Trophoblast cell (in vitro differentiated cells and primary cell): ENCODE data around the gene COQ2.
A peak's percentile ranks its signal among the peaks of the same experiment; 100 is the strongest.

Experiments used
- DNase-seq, 2 donors: peaks; one replicate each; pipeline ENCODE4 v3.0.0-alpha.2; 2016
- H2AFZ ChIP-seq: 2 replicates; pipeline ENCODE4 v1.6.1; 2013; ENCODE audit warnings: low read length, moderate library complexity, mild to moderate bottlenecking; ENCODE audit not compliant: insufficient read depth, poor library complexity
- H2AK5ac ChIP-seq: 2 replicates; pipeline ENCODE4 v1.6.1; 2013; ENCODE audit warnings: mild to moderate bottlenecking, low read length
- H2BK120ac ChIP-seq: 2 replicates; pipeline ENCODE4 v1.6.1; 2013; ENCODE audit warnings: low read length, mild to moderate bottlenecking, moderate library complexity; ENCODE audit not compliant: insufficient read depth, poor library complexity
- H2BK12ac ChIP-seq: 2 replicates; pipeline ENCODE4 v1.6.1; 2013; ENCODE audit warnings: mild to moderate bottlenecking, low read length, moderate library complexity
- H2BK5ac ChIP-seq: 2 replicates; pipeline ENCODE4 v1.6.1; 2013; ENCODE audit warnings: low read length, low read depth, moderate library complexity, mild to moderate bottlenecking; ENCODE audit not compliant: poor library complexity
- H3K14ac ChIP-seq: 2 replicates; pipeline ENCODE4 v1.6.1; 2013; ENCODE audit warnings: mild to moderate bottlenecking, low read length
- H3K18ac ChIP-seq: 2 replicates; pipeline ENCODE4 v1.6.1; 2013; ENCODE audit warnings: mild to moderate bottlenecking, low read length
- H3K23ac ChIP-seq: 2 replicates; pipeline ENCODE4 v1.6.1; 2013; ENCODE audit warnings: low read length
- H3K27ac ChIP-seq: 2 replicates; pipeline ENCODE4 v1.5.1; 2013; ENCODE audit warnings: low read depth, mild to moderate bottlenecking, inconsistent platforms, low read length, moderate library complexity
- H3K27me3 ChIP-seq: 2 replicates; pipeline ENCODE4 v1.6.1; 2013; ENCODE audit warnings: inconsistent platforms, mild to moderate bottlenecking, low read length, moderate library complexity; ENCODE audit not compliant: insufficient read depth
- H3K36me3 ChIP-seq, 2 experiments: 1 replicate in 1 of 2; 2 replicates in 1 of 2; pipeline ENCODE4 v1.6.1; 2013; ENCODE audit warnings: low read length in 2 of 2, mild to moderate bottlenecking in 2 of 2, moderate library complexity in 1 of 2; ENCODE audit not compliant: insufficient read depth in 2 of 2, control insufficient read depth in 1 of 2
- H3K4ac ChIP-seq: 2 replicates; pipeline ENCODE4 v1.6.1; 2013; ENCODE audit warnings: low read depth, mild to moderate bottlenecking, low read length, moderate library complexity
- H3K4me1 ChIP-seq, 2 experiments: 1 replicate in 1 of 2; 2 replicates in 1 of 2; pipeline ENCODE4 v1.6.1; 2013; ENCODE audit warnings: low read length in 2 of 2, mild to moderate bottlenecking in 2 of 2, moderate library complexity in 1 of 2; ENCODE audit not compliant: insufficient read depth in 2 of 2, control insufficient read depth in 1 of 2
- H3K4me2 ChIP-seq: 2 replicates; pipeline ENCODE4 v1.6.1; 2013; ENCODE audit warnings: inconsistent platforms, mild to moderate bottlenecking, low read length, moderate library complexity
- H3K4me3 ChIP-seq: 2 replicates; pipeline ENCODE4 v1.5.1; 2013; ENCODE audit warnings: mild to moderate bottlenecking, low read depth, low read length, inconsistent platforms
- H3K79me1 ChIP-seq: one replicate; pipeline ENCODE4 v1.6.1; 2013; ENCODE audit warnings: low read length
- H3K79me2 ChIP-seq: 2 replicates; pipeline ENCODE4 v1.6.1; 2013; ENCODE audit warnings: low read length, mild to moderate bottlenecking; ENCODE audit not compliant: control insufficient read depth, insufficient read depth, poor library complexity
- H3K9ac ChIP-seq: 2 replicates; pipeline ENCODE4 v1.6.1; 2013; ENCODE audit warnings: mild to moderate bottlenecking, low read length
- H3K9me3 ChIP-seq: 2 replicates; pipeline ENCODE4 v1.6.1; 2013; ENCODE audit warnings: low read depth, mild to moderate bottlenecking, control low read depth, inconsistent platforms, low read length; ENCODE audit not compliant: insufficient read depth
- H4K12ac ChIP-seq: 2 replicates; pipeline ENCODE4 v1.6.1; 2013; ENCODE audit warnings: low read depth, mild to moderate bottlenecking, low read length, moderate library complexity
- H4K8ac ChIP-seq: 2 replicates; pipeline ENCODE4 v1.6.1; 2013; ENCODE audit warnings: low read depth, mild to moderate bottlenecking, low read length, moderate library complexity
- H4K91ac ChIP-seq: one replicate; pipeline ENCODE4 v1.6.1; 2013; ENCODE audit warnings: low read depth, mild to moderate bottlenecking, low read length, moderate library complexity
- WGBS: extraction: QIAGEN DNeasy Blood & Tissue Kit; methylation state at CpG from one replicate; pipeline ENCODE4 v1.1.7; 2013; ENCODE audit warnings: missing lambda C conversion rate; ENCODE audit not compliant: insufficient read length, insufficient coverage; ENCODE audit errors: extremely low coverage; 5-methylcytosine and 5-hydroxymethylcytosine counted together

The COQ2 gene

GRCh38 chr4:83283181-83283580, 1.4 kb downstream of the COQ2 start:
- Histone ChIP-seq H3K4ac (no peak overlapping the region), H3K4me2 (no peak overlapping the region), H2BK120ac (no peak overlapping the region), H2BK12ac (no peak overlapping the region), H3K79me1 (peaks cover 6% of the 10 kb centered on the region), H2BK5ac (no peak overlapping the region), H3K27me3 (no peaks in the 10 kb centered on the region), H3K9ac (no peak overlapping the region), H3K9me3 (no peaks in the 10 kb centered on the region), H3K14ac (no peak overlapping the region), H3K18ac (no peak overlapping the region), H3K23ac (no peak overlapping the region), H2AFZ (no peak overlapping the region), H4K8ac (no peak overlapping the region), H3K27ac (no peak overlapping the region), H3K4me1 (peaks cover 3 to 6% of the 10 kb centered on the region in 2 experiments), H4K12ac (no peak overlapping the region), H4K91ac (no peak overlapping the region), H3K79me2 (peaks cover 2% of the 10 kb centered on the region), H2AK5ac (no peak overlapping the region), H3K4me3 (no peak overlapping the region), H3K36me3 (no peaks in the 10 kb centered on the region)
- no peak for DNase-seq
- WGBS = no CpG with 5 or more reads among the region's 7 CpGs

GRCh38 chr4:83282049-83282535, 2.5 kb downstream of the COQ2 start:
- no peak overlapping the region for H3K23ac ChIP-seq
- no peaks in the 10 kb centered on the region for H3K36me3 ChIP-seq
- H2AFZ ChIP-seq = no peak overlapping the region
- no peaks in the 10 kb centered on the region for H3K27me3 ChIP-seq
- H3K4me2 ChIP-seq = no peak overlapping the region
- peak; percentile 34 to 91 for DNase-seq
- H3K4ac ChIP-seq = no peak overlapping the region
- H3K9me3 ChIP-seq = no peaks in the 10 kb centered on the region
- H4K91ac ChIP-seq = no peak overlapping the region
- H4K8ac ChIP-seq = no peak overlapping the region
- H3K4me3 ChIP-seq = no peak overlapping the region
- H3K18ac ChIP-seq = no peak overlapping the region
- peaks cover 6% of the 10 kb centered on the region for H3K79me1 ChIP-seq
- H2BK120ac ChIP-seq = no peak overlapping the region
- H4K12ac ChIP-seq = no peak overlapping the region
- H3K9ac ChIP-seq = no peak overlapping the region
- no peak overlapping the region for H3K14ac ChIP-seq
- WGBS = no CpG with 5 or more reads among the region's 4 CpGs
- no peak overlapping the region for H2BK5ac ChIP-seq
- no peak overlapping the region for H2BK12ac ChIP-seq
- H3K79me2 ChIP-seq = peaks cover 2% of the 10 kb centered on the region
- peaks cover 3 to 6% of the 10 kb centered on the region in 2 experiments for H3K4me1 ChIP-seq
- H3K27ac ChIP-seq = no peak overlapping the region
- H2AK5ac ChIP-seq = no peak overlapping the region

- H3K14ac ChIP-seq = no peak overlapping the region
- no peak overlapping the region for H2AFZ ChIP-seq
- H3K27ac ChIP-seq = no peak overlapping the region
- WGBS = no CpG with 5 or more reads among the region's 4 CpGs
- H3K9me3 ChIP-seq = no peaks in the 10 kb centered on the region
- no peak for DNase-seq
- H4K8ac ChIP-seq = no peak overlapping the region
- H3K4ac ChIP-seq = no peak overlapping the region
- no peak overlapping the region for H2BK5ac ChIP-seq
- H2BK12ac ChIP-seq = no peak overlapping the region
- no peak overlapping the region for H3K9ac ChIP-seq
- H3K79me1 ChIP-seq = peaks cover 6% of the 10 kb centered on the region
- no peak overlapping the region for H2BK120ac ChIP-seq
- H3K4me3 ChIP-seq = no peak overlapping the region
- H4K91ac ChIP-seq = no peak overlapping the region
- H4K12ac ChIP-seq = no peak overlapping the region
- H3K4me1 ChIP-seq = peaks cover 3 to 6% of the 10 kb centered on the region in 2 experiments
- H3K23ac ChIP-seq = no peak overlapping the region
- H3K36me3 ChIP-seq = no peaks in the 10 kb centered on the region
- no peak overlapping the region for H2AK5ac ChIP-seq
- H3K18ac ChIP-seq = no peak overlapping the region
- no peaks in the 10 kb centered on the region for H3K27me3 ChIP-seq
- H3K4me2 ChIP-seq = no peak overlapping the region
- H3K79me2 ChIP-seq = peaks cover 2% of the 10 kb centered on the region
These were observed 3.3 kb downstream of the COQ2 start for GRCh38 chr4:83281307-83281706.

GRCh38 chr4:83276299-83277040, 8.1 kb downstream of the COQ2 start:
- Histone ChIP-seq H3K79me2 (no peaks in the 10 kb centered on the region), H3K4me1 (no peaks in the 10 kb centered on the region), H4K91ac (no peak overlapping the region), H3K4me2 (no peak overlapping the region), H3K23ac (no peak overlapping the region), H3K4me3 (no peak overlapping the region), H3K27me3 (no peaks in the 10 kb centered on the region), H3K14ac (no peak overlapping the region), H3K79me1 (no peaks in the 10 kb centered on the region), H3K27ac (no peak overlapping the region), H2AFZ (no peak overlapping the region), H2BK5ac (no peak overlapping the region), H2AK5ac (no peak overlapping the region), H4K8ac (no peak overlapping the region), H4K12ac (no peak overlapping the region), H2BK12ac (no peak overlapping the region), H3K18ac (no peak overlapping the region), H2BK120ac (no peak overlapping the region), H3K9ac (no peak overlapping the region), H3K36me3 (no peaks in the 10 kb centered on the region), H3K4ac (no peak overlapping the region), H3K9me3 (no peaks in the 10 kb centered on the region)
- no CpG with 5 or more reads among the region's 3 CpGs for WGBS
- no peak for DNase-seq
